Measurements from ENCODE around the gene SCRN3.
"Not testable (repeated sequence)": the region's sequence is repeated elsewhere in the genome, so short reads cannot be mapped to it uniquely, and the experiment has no call there.

SCRN3 gene

DNA sequence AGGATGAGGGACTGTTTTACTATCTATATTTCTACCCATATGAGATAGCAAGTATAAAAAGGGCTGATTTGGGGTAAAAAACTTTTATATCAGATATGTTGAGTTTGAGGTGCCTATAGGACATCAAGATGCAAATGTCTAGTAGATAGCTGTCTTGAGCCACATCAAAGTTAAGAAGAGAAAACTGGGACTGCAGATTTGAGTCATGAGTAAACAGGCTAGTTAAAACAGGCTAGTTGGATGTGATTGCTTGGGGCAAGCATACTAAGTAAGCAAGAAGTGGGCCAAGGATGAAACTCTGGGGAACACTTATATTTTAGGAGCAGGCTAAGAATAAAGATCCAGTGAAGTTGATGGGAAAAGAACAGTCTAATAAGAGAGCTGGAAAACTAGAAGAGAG, 2.8 kb upstream of the SCRN3 start:
- DNase-seq (ENCODE audit: extremely low read depth, low read depth), result no peak
- TF ChIP-seq, protein P1, sequence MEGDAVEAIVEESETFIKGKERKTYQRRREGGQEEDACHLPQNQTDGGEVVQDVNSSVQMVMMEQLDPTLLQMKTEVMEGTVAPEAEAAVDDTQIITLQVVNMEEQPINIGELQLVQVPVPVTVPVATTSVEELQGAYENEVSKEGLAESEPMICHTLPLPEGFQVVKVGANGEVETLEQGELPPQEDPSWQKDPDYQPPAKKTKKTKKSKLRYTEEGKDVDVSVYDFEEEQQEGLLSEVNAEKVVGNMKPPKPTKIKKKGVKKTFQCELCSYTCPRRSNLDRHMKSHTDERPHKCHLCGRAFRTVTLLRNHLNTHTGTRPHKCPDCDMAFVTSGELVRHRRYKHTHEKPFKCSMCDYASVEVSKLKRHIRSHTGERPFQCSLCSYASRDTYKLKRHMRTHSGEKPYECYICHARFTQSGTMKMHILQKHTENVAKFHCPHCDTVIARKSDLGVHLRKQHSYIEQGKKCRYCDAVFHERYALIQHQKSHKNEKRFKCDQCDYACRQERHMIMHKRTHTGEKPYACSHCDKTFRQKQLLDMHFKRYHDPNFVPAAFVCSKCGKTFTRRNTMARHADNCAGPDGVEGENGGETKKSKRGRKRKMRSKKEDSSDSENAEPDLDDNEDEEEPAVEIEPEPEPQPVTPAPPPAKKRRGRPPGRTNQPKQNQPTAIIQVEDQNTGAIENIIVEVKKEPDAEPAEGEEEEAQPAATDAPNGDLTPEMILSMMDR (IDR thresholded peaks at IDR 0.05; ENCODE audit: low read depth, low read length), result no peak

DNA sequence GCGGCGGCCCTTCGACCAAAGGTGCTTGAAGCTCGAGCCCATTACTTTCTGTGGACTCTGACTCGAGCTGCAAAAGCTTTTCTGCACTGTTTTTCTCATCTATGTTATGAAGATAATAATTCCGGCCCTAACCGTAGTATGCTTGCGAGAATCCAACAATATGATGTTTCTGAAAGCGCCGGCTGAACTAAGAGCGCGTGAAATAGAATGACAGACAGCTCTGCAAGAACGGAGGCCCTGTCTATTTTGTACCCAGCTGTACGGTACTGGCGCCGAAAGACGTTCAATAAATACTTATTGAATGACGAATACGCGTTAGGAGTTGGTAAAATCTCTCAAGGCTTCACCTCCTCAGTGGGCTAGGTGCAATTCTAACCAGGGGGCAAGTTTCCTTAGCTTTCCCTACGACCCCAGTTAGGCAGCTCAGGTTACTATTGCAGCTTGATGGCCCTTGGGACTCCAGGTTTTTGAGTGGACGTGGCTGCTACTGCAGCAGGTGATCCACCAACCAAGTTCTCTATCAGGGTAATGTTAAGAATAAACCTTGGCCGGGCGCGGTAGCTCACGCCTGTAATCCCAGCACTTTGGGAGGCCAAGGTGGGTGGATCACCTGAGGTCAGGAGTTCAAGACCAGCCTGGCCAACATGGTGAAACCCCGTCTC, 570 bp downstream of the SCRN3 start:
- TF ChIP-seq, protein P1 (IDR thresholded peaks at IDR 0.05; ENCODE audit: low read depth, low read length), result no peak
- DNase-seq (ENCODE audit: extremely low read depth, low read depth), result no peak

DNA sequence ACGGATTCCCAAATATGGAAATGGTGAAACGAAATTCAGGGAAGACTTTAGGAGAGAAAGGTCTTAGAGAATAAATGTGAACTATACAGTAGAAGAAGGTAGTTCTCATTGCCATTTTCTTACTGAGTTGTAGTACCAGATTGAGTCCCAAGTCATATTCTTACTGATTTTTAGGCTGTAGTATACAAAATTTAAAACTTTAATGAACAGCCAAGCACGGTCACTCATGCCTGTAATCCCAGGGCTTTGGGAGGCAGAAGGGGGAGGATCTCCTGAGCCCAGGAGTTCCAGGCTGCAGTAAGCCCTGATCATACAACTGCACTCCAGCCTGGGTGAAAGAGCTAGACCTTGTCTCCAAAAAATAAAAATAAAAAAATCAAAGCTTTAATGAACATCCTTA, 2.2 kb downstream of the SCRN3 start:
- TF ChIP-seq, protein P1 (IDR thresholded peaks at IDR 0.05; ENCODE audit: low read depth, low read length), result no peak
- DNase-seq (ENCODE audit: extremely low read depth, low read depth), result no peak

- TF ChIP-seq, protein P1 (IDR thresholded peaks at IDR 0.05; ENCODE audit: low read depth, low read length), result no peak
- no peak for DNase-seq (ENCODE audit: extremely low read depth, low read depth)
Observed at GRCh38 chr2:174399171-174399570, 3.6 kb downstream of the SCRN3 start.

GRCh38 chr2:174400853-174401252, 5.3 kb downstream of the SCRN3 start:
- TF ChIP-seq, protein P1 (IDR thresholded peaks at IDR 0.05; ENCODE audit: low read depth, low read length), result no peak
- DNase-seq (ENCODE audit: extremely low read depth, low read depth), result no peak

DNA sequence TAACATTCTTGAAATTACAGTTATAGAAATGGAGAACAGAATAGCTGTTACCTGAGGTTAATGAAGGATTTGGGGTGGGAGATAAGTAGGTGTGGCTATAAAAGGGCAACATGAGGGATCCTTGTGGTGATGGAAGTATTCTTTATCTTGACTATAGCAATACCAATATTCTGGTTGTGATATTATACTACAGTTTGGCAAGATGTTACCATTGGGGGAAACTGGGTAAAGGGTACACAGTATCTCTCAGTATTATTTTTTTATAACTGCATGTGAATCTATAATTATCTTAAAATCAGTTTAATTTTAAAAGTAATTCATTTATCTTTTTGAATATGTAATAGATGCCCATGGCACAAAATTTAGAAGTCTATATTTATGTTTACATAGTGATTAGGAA, 8.1 kb downstream of the SCRN3 start:
- TF ChIP-seq, protein P1 (IDR thresholded peaks at IDR 0.05; ENCODE audit: low read depth, low read length), result no peak
- DNase-seq (ENCODE audit: extremely low read depth, low read depth), result no peak

- not testable (repeated sequence) for DNase-seq (ENCODE audit: extremely low read depth, low read depth)
Observed at GRCh38 chr2:174410039-174410438, 14.5 kb downstream of the SCRN3 start.

- DNase-seq (ENCODE audit: extremely low read depth, low read depth), result no peak
- TF ChIP-seq, protein P1 (IDR thresholded peaks at IDR 0.05; ENCODE audit: low read depth, low read length), result no peak
Observed at GRCh38 chr2:174412256-174412655, 16.7 kb downstream of the SCRN3 start.
